SK-MEL-5 (cell line): ENCODE results near the gene GDPGP1. TPM values are rescaled to one million over a fixed set of nuclear protein-coding genes. Genes with fewer than 3 reads are reported as not detected.

Experiments
- DNase-seq: peaks from one replicate; pipeline ENCODE4 v3.0.0-alpha.2; 2016; ENCODE audit warnings: low read depth, low spot score
- in situ Hi-C: cut with HindIII; loops from 2 replicates; pipeline ENCODE4 v1.10.0; 2016; ENCODE audit warnings: low sequenced_read_pairs, high pct_unique_total_duplicates, low pct_unique_long_range_greater_than_20kb
- total RNA-seq: library from RNA; depleted of rRNA; stranded (reverse); fragments of >200 nt; shearing (Covaris generic); gene quantifications from 2 replicates; pipeline ENCODE4 v1.2.3, GENCODE V29; 2014

The GDPGP1 gene
- total RNA-seq, 1 experiment from 2014 or later, result 5.5 TPM

GRCh38 chr15:90201944-90202375 lies 32.0 kb upstream of the GDPGP1 start:
- DNase-seq, result no peak
- in situ Hi-C loops, result no loop called here

GRCh38 chr15:90202929-90203328 lies 31.1 kb upstream of the GDPGP1 start:
- DNase-seq, result no peak
- in situ Hi-C loops, result no loop called here

DNA sequence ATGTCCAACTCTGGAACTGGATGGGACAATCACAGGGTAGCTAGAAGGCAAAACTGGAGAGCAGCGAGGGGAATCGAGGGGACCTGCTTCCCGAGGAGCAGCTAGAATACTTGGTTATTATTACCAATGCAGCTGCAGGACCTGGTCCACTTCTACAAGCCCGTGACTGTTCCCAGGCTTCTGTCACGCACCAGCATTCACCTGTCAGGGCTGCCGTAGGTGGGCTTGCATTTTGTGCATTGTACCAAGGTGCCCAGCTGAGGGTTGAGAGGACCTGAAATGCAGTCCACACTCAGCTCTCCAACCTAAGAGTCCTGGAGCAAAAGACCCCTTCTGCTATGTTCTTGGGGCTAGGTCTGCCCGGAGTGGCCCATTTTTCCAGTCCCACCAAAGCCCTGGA lies 30.5 kb upstream of the GDPGP1 start:
- in situ Hi-C loops, result no loop called here
- DNase-seq, result no peak

- in situ Hi-C loops, result no loop called here
- DNase-seq, result peak; percentile 45
These were observed 30.1 kb upstream of the GDPGP1 start for GRCh38 chr15:90203922-90204321.

- in situ Hi-C loops, result no loop called here
- no peak for DNase-seq
These were observed 28.8 kb upstream of the GDPGP1 start for GRCh38 chr15:90205050-90205848.

DNA sequence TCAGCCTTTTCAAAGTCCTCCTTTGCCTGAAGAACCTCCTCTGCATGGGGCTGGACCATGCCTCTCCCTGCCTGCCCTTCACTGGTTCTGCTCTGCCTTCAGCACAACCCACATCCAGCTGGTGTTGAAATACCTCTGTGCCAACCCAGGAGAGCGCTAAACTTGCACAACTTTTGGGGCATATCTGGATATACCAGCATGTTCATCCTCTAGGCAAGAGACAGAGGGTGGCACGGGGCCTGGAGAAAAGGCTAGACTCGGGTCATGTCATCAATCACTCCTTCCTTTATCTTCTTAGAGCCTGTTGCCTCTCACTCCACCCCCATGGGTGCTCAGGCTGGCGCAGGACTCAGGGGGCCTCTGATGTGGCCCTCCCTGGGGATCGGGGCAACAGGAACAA lies 28.1 kb upstream of the GDPGP1 start:
- in situ Hi-C loops, result no loop called here
- no peak for DNase-seq

- in situ Hi-C loops, result no loop called here
- DNase-seq, result no peak
These were observed 26.8 kb upstream of the GDPGP1 start for GRCh38 chr15:90207252-90207651.

GRCh38 chr15:90208356-90208755 lies 25.7 kb upstream of the GDPGP1 start:
- in situ Hi-C loops, result no loop called here
- no peak for DNase-seq

- in situ Hi-C loops, result no loop called here
These were observed 24.4 kb upstream of the GDPGP1 start for GRCh38 chr15:90209591-90209990.

DNA sequence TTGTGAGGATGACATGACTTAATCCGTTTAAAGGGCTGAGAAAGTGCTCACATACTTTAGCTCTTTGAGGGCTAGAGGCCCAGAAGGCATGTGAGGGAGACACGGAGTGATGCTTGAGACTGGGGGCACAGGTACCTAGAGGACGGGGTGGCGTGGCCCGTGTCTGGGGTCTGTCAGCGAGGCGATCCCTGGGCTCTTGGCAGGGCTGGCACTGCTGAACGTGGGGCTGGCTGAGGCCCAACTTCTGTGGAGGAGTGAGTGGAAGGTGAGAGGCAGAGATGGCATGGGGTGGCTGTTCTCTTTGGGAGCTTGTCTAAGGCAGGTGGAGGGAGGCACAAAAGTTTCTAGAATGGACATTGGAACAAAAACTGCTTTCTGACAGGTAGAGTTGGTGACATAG lies 23.4 kb upstream of the GDPGP1 start:
- in situ Hi-C loops, result no loop called here
- DNase-seq, result no peak

More at GRCh38 chr15:90209591-90209990, 24.4 kb upstream of the GDPGP1 start:
- no peak for DNase-seq

- in situ Hi-C loops, result no loop called here
- no peak for DNase-seq
These were observed 23.0 kb upstream of the GDPGP1 start for GRCh38 chr15:90211009-90211408.

GRCh38 chr15:90211440-90212143 lies 22.4 kb upstream of the GDPGP1 start:
- in situ Hi-C loops, result no loop called here
- DNase-seq, result no peak

DNA sequence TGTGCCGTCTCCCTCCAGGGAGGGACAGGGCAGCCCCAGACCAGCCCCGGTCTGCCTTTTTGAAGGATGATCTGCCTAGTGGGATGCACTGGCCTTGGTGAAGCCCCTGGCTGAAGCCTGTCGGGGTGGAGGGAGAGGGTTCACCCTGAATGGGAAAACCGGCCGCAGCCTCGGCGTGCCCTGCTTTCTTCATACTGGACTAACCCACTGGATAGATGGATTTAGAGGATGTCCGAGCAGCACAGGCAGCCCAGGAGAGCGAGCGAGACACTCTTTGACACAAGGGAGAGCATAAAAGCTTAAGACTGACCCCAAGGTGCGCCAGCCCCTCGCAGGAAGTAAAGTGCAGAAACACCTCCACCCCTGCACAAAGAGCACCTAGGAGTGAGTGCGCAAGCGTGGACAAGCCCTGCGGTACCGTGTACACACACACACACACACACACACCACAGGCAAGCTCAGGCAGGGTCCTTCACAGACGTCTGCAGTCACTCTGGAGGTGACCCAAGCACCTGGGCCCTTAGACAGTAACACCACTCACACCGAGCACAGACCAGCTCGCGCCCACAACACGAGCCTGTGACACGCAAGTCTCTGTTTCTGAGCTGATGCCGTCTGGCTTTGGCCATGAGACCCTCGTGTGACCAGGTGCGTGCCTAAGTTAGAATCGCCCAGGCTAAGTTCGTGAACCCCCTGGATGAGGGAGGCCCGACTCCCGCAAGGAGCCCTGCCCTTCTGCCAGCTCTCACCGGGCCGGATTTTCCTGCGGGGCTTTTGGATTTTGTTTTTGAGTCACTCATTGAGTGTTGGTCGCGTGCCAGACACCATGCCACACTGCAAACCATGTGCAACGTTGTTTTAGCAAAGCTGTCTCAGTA lies 21.5 kb upstream of the GDPGP1 start:
- in situ Hi-C loops, result no loop called here
- DNase-seq, result no peak

GRCh38 chr15:90213122-90213817 lies 20.7 kb upstream of the GDPGP1 start:
- DNase-seq, result no peak

DNA sequence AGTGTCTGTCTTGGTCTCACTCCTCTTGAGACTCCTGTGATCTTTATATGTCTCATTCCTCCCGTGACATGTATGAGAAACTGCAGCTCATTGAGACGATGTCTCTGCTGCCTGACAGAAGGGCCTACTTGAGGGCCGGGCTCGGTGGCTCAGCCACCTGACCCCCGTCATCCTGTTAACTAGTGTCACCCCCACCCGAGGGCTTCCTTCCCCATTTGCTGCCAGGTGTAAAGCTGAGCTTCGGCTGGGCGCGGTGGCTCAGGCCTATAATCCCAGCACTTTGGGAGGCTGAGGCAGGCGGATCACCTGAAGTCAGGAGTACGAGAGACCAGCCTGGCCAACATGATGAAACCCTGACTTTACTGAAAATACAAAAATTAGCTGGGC lies 20.2 kb upstream of the GDPGP1 start:
- DNase-seq, result no peak
- in situ Hi-C loops, result no loop called here

More at GRCh38 chr15:90213122-90213817, 20.7 kb upstream of the GDPGP1 start:
- in situ Hi-C loops, result no loop called here

DNA sequence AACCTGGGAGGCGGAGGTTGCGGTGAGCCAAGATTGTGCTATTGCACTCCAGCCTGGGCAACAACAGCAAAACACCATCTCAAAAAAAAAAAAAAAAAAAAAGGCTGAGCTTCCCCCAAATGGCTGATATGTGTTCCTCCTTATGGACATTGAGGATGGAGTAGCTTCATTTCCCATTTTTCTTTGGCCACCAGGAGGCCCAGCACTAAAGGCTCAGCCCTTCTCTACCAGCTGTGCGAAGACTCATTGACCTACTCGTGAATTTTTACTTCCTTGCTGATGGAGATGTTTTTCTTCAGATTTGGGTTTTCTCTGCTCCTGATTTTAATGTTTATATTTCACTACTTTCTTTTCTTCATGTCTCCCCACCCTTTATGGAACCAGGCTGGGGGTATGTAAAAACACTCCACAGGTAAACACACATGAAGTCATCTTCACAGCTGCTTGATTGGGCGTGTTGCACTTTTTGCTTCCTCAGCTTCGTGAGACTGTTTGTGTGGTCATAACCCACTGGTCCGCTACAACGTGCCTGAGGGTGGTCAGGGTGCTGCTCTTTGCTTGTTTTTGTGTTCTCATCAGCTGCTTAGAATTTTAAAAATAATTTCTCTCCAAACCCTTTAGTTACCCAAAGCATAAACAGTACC lies 19.3 kb upstream of the GDPGP1 start:
- in situ Hi-C loops, result no loop called here
- DNase-seq, result peak; percentile 54
